Epithelial cell of proximal tubule (primary cell): ENCODE measurements around the gene IP6K3. TPM values are rescaled to one million over a fixed set of nuclear protein-coding genes. Genes with fewer than 3 reads are reported as not detected.

Experiments
- DNase-seq: peaks from one replicate; pipeline ENCODE4 v3.0.0-alpha.2; 2011; ENCODE audit warnings: low read depth
- H3K4me3 ChIP-seq: 2 replicates; pipeline ENCODE4 v1.5.1; 2011; ENCODE audit warnings: low read depth, mild to moderate bottlenecking, low read length
- CTCF ChIP-seq: conservative IDR thresholded peaks from 2 replicates; pipeline ENCODE4 v1.5.1; 2012; ENCODE audit warnings: low read depth, mild to moderate bottlenecking, low read length
- total RNA-seq: library from RNA; depleted of rRNA; stranded (reverse); fragments of >200 nt; gene quantifications from 2 replicates; pipeline ENCODE4 v1.2.3, GENCODE V29; 2015

The IP6K3 gene
- total RNA-seq, 1 donor from 2014 or later, result 0.40 TPM

GRCh38 chr6:33709605-33710295, 37.0 kb downstream of the IP6K3 start:
- H3K4me3 ChIP-seq, result no peak overlapping the region
- TF ChIP-seq CTCF, result no peak
- no peak for DNase-seq

GRCh38 chr6:33708516-33709204, 38.0 kb downstream of the IP6K3 start:
- DNase-seq, result no peak

GRCh38 chr6:33707771-33708170, 38.9 kb downstream of the IP6K3 start:
- DNase-seq, result no peak

More at GRCh38 chr6:33708516-33709204, 38.0 kb downstream of the IP6K3 start:
- no peak for TF ChIP-seq CTCF
- H3K4me3 ChIP-seq, result no peak overlapping the region

GRCh38 chr6:33705955-33706725, 40.6 kb downstream of the IP6K3 start:
- DNase-seq, result no peak
- no peak overlapping the region for H3K4me3 ChIP-seq
- no peak for TF ChIP-seq CTCF

More at GRCh38 chr6:33707771-33708170, 38.9 kb downstream of the IP6K3 start:
- no peak overlapping the region for H3K4me3 ChIP-seq
- TF ChIP-seq CTCF, result no peak

- no peak overlapping the region for H3K4me3 ChIP-seq
- TF ChIP-seq CTCF, result no peak
- DNase-seq, result no peak
Measured at GRCh38 chr6:33705268-33705885, 41.3 kb downstream of the IP6K3 start.

GRCh38 chr6:33704215-33705066, 42.3 kb downstream of the IP6K3 start:
- DNase-seq, result no peak
- no peak for TF ChIP-seq CTCF
- no peak overlapping the region for H3K4me3 ChIP-seq
